ENCODE measurements around the gene PACSIN2.

PACSIN2 gene

DNA sequence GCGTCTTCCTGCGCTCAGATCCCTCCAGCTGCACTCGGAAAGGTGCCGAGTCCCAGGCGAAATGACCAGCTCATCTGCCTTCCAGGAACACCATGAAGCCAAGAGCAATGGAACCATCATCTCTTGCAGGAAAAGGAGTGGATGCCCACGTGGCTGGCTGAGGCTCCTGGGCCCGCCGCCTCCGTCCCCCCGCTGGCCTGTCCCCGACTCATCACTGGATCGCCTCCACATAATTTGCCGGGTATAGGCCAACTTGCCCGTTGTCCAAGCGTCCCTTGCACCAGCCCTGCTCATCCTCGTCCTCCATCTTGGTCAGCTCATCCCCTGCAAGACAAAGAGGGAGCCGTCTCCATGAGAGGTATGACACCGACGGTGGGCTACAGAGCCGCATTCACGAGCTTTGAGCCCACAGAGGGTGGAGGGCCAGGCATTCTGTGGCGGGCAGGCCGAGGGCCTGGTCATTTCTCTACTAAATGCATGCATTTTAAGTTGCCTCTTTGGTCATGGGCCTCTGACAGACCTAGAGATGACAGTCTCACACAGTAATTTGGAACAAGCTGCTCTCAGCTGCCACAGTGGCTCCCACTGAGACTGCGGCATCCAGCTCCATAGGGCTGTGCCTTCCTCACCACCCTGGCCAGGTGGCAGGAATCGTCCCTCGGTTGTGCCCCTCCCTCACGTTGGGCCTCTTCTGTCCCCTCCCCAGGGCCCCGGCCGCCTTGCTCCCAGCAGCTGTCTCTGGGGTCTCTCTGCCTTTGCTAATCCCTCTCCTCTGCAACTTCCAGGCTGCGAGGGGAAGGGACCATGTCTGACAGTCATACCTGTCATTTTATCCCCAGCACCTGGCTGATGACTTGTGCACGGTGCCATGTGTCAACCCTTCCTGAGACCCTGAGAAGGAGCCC, 143.6 kb downstream of the PACSIN2 start:
- H3K4me3 ChIP-seq (ENCODE audit: control insufficient read depth, low read depth, low read length) = no peak overlapping the region
- TF ChIP-seq, protein P1, sequence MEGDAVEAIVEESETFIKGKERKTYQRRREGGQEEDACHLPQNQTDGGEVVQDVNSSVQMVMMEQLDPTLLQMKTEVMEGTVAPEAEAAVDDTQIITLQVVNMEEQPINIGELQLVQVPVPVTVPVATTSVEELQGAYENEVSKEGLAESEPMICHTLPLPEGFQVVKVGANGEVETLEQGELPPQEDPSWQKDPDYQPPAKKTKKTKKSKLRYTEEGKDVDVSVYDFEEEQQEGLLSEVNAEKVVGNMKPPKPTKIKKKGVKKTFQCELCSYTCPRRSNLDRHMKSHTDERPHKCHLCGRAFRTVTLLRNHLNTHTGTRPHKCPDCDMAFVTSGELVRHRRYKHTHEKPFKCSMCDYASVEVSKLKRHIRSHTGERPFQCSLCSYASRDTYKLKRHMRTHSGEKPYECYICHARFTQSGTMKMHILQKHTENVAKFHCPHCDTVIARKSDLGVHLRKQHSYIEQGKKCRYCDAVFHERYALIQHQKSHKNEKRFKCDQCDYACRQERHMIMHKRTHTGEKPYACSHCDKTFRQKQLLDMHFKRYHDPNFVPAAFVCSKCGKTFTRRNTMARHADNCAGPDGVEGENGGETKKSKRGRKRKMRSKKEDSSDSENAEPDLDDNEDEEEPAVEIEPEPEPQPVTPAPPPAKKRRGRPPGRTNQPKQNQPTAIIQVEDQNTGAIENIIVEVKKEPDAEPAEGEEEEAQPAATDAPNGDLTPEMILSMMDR (IDR thresholded peaks at IDR 0.05; ENCODE audit: control insufficient read depth, insufficient read depth, low read depth, low read length, missing control alignments) = no peak
- DNase-seq (ENCODE audit: low read depth) = no peak

DNA sequence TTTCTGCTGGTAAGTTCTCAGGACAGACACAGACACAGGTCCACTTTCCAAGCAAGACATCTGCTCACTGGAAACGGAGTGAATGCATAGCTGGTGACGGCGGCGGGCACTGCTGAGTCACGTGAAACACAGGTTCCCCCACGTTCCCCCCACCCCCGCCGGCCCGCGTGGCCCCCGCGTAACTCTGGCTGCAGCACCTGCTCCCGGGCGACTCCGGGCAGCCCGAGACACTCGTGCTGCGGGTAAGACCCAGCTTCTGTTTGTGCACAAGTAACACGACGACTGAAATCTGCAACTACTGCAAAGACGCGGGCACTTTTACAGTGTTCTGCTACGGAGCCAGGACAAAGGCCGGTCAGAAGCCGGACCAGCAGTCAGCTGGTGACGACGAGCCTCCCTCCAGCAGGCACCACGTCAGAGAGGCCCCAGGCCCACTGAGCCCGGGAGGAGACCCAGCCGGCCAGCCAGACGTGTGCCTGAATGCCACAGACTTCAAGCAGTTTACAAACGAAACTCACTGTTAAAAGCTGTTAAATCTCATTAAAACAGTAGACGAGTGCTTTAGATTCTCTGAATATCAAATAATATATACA, 145.0 kb downstream of the PACSIN2 start:
- no peak overlapping the region for H3K4me3 ChIP-seq (ENCODE audit: control insufficient read depth, low read depth, low read length)
- DNase-seq (ENCODE audit: low read depth) = no peak
- TF ChIP-seq, protein P1 (IDR thresholded peaks at IDR 0.05; ENCODE audit: control insufficient read depth, insufficient read depth, low read depth, low read length, missing control alignments) = no peak

DNA sequence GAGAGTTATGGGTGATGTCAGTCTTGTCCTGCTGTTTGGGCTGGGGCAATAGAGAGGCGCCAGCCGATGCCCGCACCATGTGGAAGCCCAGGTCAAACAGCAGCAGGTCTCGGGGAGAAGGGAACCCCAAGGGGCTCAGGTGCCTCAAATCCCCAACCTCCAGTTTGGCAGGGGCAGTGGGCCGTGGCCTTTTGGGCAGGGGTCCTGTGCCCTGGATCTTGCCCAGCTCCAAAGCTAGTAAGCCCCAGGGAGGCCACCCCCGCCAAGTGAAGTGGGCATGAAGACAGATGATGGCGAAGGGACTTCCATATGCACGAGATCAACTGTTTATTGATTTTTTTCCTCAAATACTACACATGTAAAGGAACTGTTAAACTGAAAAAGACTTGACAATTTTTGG, 145.5 kb downstream of the PACSIN2 start:
- no peak overlapping the region for H3K4me3 ChIP-seq (ENCODE audit: control insufficient read depth, low read depth, low read length)
- DNase-seq (ENCODE audit: low read depth) = no peak
- TF ChIP-seq, protein P1 (IDR thresholded peaks at IDR 0.05; ENCODE audit: control insufficient read depth, insufficient read depth, low read depth, low read length, missing control alignments) = no peak

DNA sequence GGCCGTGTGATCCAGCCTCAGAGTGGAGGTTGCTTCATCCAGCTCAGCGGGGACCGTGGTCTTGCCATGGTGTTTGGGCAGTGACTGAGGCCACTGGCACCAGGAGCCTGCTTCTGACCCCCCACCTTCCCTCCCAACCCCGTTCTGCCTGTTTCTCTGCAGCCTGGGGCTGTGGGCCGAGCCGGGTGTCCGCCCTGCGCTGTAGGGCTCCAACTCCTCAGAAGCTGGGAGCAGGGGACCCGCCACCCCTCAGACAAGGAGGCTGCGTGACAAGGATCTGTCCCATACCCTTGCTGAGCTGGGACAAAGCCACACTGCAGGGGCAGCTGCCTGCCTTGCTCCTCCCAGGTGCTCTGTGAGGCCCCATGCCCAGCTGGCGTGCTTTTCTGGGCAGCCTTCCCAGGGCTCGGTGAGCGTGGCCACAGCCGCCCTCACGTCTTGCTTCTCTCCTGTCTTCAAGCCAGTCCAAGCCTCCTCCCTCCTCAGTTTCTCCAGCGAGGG, 146.1 kb downstream of the PACSIN2 start:
- TF ChIP-seq, protein P1 (IDR thresholded peaks at IDR 0.05; ENCODE audit: control insufficient read depth, insufficient read depth, low read depth, low read length, missing control alignments) = no peak
- H3K4me3 ChIP-seq (ENCODE audit: control insufficient read depth, low read depth, low read length) = no peak overlapping the region
- DNase-seq (ENCODE audit: low read depth) = no peak

DNA sequence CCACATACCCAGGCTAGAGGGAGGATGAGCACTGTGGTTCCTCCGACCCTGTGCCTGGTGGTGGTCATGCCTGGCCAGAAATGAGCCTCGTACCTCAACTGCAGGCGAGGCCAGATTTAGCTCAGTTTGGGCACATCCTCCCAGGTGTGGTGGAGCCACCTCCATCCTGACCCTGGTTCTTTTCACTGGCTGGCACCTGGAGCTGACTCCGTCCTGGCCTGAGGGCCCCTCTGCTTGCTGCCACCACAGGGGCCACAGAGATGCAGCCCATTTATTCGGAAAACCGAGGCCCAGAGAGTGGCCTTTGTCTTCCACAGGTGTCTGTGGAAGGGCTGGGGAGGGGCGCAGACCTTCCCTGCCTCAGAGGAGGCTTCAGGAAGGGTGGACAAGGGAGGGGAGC, 148.8 kb downstream of the PACSIN2 start:
- DNase-seq (ENCODE audit: low read depth) = no peak
- no peak overlapping the region for H3K4me3 ChIP-seq (ENCODE audit: control insufficient read depth, low read depth, low read length)
- TF ChIP-seq, protein P1 (IDR thresholded peaks at IDR 0.05; ENCODE audit: control insufficient read depth, insufficient read depth, low read depth, low read length, missing control alignments) = no peak

GRCh38 chr22:42865536-42865935, 149.4 kb downstream of the PACSIN2 start:
- TF ChIP-seq, protein P1 (IDR thresholded peaks at IDR 0.05; ENCODE audit: control insufficient read depth, insufficient read depth, low read depth, low read length, missing control alignments) = no peak
- no peak overlapping the region for H3K4me3 ChIP-seq (ENCODE audit: control insufficient read depth, low read depth, low read length)
- DNase-seq (ENCODE audit: low read depth) = no peak
